ENCODE results near the gene BAG3. TPM values are rescaled to one million over a fixed set of nuclear protein-coding genes. Genes with fewer than 3 reads are reported as not detected.

The BAG3 gene
- polyA plus RNA-seq (2012; ENCODE audit: insufficient read depth, insufficient read length, low read depth), result 51.7 TPM

DNA sequence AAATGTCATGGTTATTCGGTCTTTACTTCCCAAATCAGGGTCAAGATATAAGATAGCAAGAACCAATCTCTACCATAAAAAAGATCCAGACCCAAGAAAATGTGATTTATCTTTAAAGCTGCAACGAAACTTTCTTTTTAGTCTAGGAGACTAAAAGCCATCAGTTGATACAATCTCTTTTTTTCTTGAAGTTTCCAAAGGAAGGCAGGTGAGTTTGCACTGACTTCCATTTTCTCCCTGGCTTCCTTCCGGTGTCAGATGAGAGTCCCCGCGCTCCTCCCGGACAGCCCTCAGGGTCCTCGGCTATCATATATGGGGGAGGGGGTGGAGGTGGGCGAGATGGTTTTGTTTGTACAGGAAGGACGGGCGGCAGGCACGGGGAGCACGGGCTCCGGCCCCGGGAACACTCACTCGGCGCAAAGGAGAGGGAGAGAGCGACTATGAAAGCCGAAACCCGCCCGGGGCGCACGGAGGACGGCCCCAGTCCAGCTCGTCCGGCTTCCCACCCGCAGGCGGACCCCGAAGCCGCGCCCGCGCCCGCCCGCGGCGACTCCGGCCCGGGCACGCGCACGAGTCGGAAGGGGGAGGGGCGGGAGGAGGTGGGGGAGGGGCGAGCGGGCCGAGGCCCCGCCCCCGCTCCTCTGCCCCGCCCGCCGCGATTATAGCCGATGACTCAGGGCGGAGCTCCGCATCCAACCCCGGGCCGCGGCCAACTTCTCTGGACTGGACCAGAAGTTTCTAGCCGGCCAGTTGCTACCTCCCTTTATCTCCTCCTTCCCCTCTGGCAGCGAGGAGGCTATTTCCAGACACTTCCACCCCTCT, at the start of gene BAG3:
BAG3 (plus strand) TSS at position 689 of the 822 bp plus-strand sequence. CDS start 296 bp downstream, outside the sequence.
- peak within 1 kb of the TSS; percentile 78 for H3K4me3 ChIP-seq (ENCODE audit: low read depth, low read length)
- no peaks in the 10 kb centered on the region for H3K9me3 ChIP-seq
- no peaks in the 10 kb centered on the region for H3K27me3 ChIP-seq
- no peak for TF ChIP-seq CTCF (IDR thresholded peaks at IDR 0.05; ENCODE audit: low read depth, low read length)
- H3K4me1 ChIP-seq, result peaks cover 15% of the 10 kb centered on the region
- H3K36me3 ChIP-seq, result no peaks in the 10 kb centered on the region; the same call in 1 of the 2 replicates
- peak; percentile 88 for DNase-seq

DNA sequence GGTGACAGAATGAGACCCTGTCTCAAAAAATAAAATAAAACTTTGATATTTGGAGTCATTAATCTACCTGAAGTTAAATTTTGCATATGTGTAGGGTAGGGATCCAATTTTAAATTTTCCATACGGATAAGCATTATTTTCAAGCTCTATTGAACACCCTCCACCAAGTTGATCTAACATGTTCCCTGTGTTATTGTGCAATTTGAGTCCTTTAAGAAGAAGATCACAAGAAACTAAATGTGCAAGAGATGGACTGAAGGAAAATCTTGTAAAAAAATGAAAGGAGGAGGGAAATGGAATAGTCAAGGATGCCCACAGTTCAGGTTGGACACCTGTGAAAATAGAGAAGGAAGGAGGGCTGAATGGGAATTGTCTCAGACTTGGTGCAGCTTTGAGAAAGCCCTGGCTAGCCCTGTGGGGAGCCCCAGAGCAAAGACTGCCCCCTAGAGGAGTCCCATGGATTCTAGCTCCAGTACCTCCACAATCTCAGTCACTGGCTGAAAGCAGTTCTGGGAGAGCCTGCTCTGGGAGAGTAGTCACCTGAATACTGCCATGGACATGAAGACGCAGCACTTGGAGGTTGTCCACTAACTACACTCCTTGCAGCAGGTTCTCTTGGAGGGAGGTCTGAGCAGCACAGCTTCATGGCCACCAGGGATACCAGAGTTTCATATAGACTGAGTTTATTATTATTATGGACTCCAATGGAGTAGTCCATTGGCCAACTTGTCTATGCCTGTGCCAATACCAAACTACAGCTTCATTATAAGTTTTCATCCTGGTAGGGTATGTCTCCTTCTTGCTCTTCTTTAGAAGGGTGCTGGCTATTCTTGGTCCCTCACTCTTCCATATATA, 48.7 kb upstream of the BAG3 start:
- Histone ChIP-seq H3K9me3 (no peaks in the 10 kb centered on the region), H3K27me3 (no peaks in the 10 kb centered on the region), H3K4me1 (no peaks in the 10 kb centered on the region), H3K36me3 (no peaks in the 10 kb centered on the region; the same call in 1 of the 2 replicates), H3K4me3 (ENCODE audit: low read depth, low read length) (no peak overlapping the region)
- peak; percentile 50 for DNase-seq
- peak; percentile 66 for TF ChIP-seq CTCF (IDR thresholded peaks at IDR 0.05; ENCODE audit: low read depth, low read length)

- DNase-seq, result no peak
- no peak for TF ChIP-seq CTCF (IDR thresholded peaks at IDR 0.05; ENCODE audit: low read depth, low read length)
- H3K36me3 ChIP-seq, result no peaks in the 10 kb centered on the region
- no peaks in the 10 kb centered on the region for H3K9me3 ChIP-seq
- no peak overlapping the region for H3K4me3 ChIP-seq (ENCODE audit: low read depth, low read length)
- no peaks in the 10 kb centered on the region for H3K4me1 ChIP-seq
- H3K27me3 ChIP-seq, result no peaks in the 10 kb centered on the region
Observed at GRCh38 chr10:119604468-119604867, 46.7 kb upstream of the BAG3 start.

DNA sequence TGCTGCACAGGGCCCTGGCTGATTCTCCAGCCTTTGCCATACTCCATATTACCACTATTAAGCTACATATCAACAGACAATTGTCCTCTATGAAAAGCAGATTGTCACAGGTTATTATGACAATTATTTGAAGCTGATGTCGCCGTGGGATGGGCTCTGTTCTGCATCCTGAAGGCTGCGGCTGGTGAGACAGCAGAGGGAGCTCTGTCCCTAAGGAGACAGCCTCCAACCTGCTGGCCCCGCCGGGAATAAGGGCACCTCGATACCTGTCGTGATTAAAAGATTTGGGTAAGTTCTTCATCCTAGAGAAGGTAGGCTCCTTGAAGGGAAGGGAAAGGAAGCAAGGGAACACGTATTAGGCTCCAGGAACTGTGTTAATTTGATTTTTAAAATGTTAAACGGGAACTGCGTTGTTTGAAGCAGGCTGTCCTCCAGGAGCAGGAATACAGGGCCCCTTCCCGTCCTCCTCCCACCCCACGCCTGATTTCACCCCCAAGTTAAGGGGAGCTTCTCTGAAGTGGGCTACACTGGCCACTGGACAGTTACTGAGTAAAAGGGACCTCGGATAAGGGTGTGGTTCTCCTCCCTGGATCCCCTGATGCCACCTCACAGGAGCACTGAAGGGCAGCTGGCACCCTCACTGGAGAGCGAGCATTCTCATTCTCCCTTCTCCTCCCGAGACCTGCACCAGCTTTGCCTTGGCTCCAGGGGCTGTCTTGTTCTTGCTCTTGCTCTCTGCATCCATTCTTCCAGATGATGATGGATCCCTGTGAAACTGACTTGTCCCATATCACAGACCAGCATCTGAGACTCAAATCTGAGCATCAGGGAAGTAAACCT, 42.6 kb upstream of the BAG3 start:
- no peaks in the 10 kb centered on the region for H3K9me3 ChIP-seq
- DNase-seq, result peak; percentile 61
- H3K27me3 ChIP-seq, result no peaks in the 10 kb centered on the region
- H3K4me3 ChIP-seq (ENCODE audit: low read depth, low read length), result peak overlapping the region; percentile 50
- TF ChIP-seq CTCF (IDR thresholded peaks at IDR 0.05; ENCODE audit: low read depth, low read length), result peak; percentile 79
- H3K4me1 ChIP-seq, result no peaks in the 10 kb centered on the region
- H3K36me3 ChIP-seq, result no peaks in the 10 kb centered on the region

GRCh38 chr10:119609516-119609915, 41.7 kb upstream of the BAG3 start:
- no peaks in the 10 kb centered on the region for H3K36me3 ChIP-seq
- no peak for TF ChIP-seq CTCF (IDR thresholded peaks at IDR 0.05; ENCODE audit: low read depth, low read length)

More at GRCh38 chr10:119609516-119609915, 41.7 kb upstream of the BAG3 start:
- Histone ChIP-seq H3K27me3 (no peaks in the 10 kb centered on the region), H3K4me3 (ENCODE audit: low read depth, low read length) (no peak overlapping the region), H3K4me1 (no peaks in the 10 kb centered on the region), H3K9me3 (no peaks in the 10 kb centered on the region)
- no peak for DNase-seq

All from BE2C (cell line).